Small intestine (tissue), 7 donors: ENCODE data around the gene MARCHF11. TPM values are rescaled to one million over a fixed set of nuclear protein-coding genes. Genes with fewer than 3 reads are reported as not detected.

ENCODE experiments used
- DNase-seq, 2 donors: peaks; one replicate each; pipeline versions ENCODE4 v3.0.0 to v3.0.0-alpha.2; 2013
- FAIRE-seq: peaks from 2 replicates; lab custom pipeline; 2012; peaks lifted over from hg19 to GRCh38; lab: Jason Lieb, UNC
- H3K27ac ChIP-seq, 3 donors: one replicate each; pipeline ENCODE4 v1.5.1; 2013; ENCODE audit warnings: low read length in 2 of 3, mild to moderate bottlenecking in 2 of 3, control low read depth in 1 of 3, inconsistent platforms in 1 of 3, low read depth in 1 of 3, moderate library complexity in 1 of 3
- H3K27me3 ChIP-seq, 3 donors: one replicate each; pipeline ENCODE4 v1.6.1; 2013; ENCODE audit warnings: low read length in 3 of 3, inconsistent platforms in 1 of 3; ENCODE audit not compliant: control insufficient read depth in 3 of 3, insufficient read depth in 3 of 3
- H3K36me3 ChIP-seq, 3 donors: one replicate each; pipeline ENCODE4 v1.6.1; 2013; ENCODE audit warnings: low read length in 3 of 3, inconsistent platforms in 1 of 3, low read depth in 1 of 3, mild to moderate bottlenecking in 1 of 3, moderate library complexity in 1 of 3; ENCODE audit not compliant: control insufficient read depth in 3 of 3, insufficient read depth in 2 of 3
- H3K4me1 ChIP-seq, 3 donors: one replicate each; pipeline ENCODE4 v1.6.1; 2013; ENCODE audit warnings: low read length in 2 of 3, inconsistent platforms in 1 of 3, low read depth in 1 of 3, mild to moderate bottlenecking in 1 of 3, moderate library complexity in 1 of 3; ENCODE audit not compliant: control insufficient read depth in 3 of 3, insufficient read depth in 2 of 3
- H3K4me3 ChIP-seq, 3 donors: one replicate each; pipeline ENCODE4 v1.5.1; 2013; ENCODE audit warnings: low read length in 3 of 3, control low read depth in 1 of 3, inconsistent platforms in 1 of 3, low read depth in 1 of 3, mild to moderate bottlenecking in 1 of 3, moderate library complexity in 1 of 3
- H3K9me3 ChIP-seq, 2 donors: one replicate each; pipeline ENCODE4 v1.6.1; 2013; ENCODE audit warnings: low read depth in 1 of 2, low read length in 1 of 2; ENCODE audit not compliant: control insufficient read depth in 2 of 2, insufficient read depth in 1 of 2
- WGBS, 3 donors: extraction: QIAGEN DNeasy Blood & Tissue Kit; methylation state at CpG; one replicate each; pipeline ENCODE4 v1.1.7; 2013; 5-methylcytosine and 5-hydroxymethylcytosine counted together
- polyA plus RNA-seq, 4 donors: library from polyadenylated mRNA; stranded (reverse) in 3 of 4; unstranded in 1 of 4; fragments of 200-250 nt in 3 of 4; fragments of 120-200 nt in 1 of 4; gene quantifications; one replicate each; pipeline versions ENCODE4 v1.2.1 to v1.2.3, GENCODE V29; 2013
- donor health status: healthy with polysubstance abuse.
- donor health status: control.
- donor health status: control.
- donor health status: Bipolar disorder and iron deficiency.
- donor health status: healthy.

MARCHF11 gene
- polyA plus RNA-seq, 4 donors: 0.06 to 0.13 TPM; not detected in 2

DNA sequence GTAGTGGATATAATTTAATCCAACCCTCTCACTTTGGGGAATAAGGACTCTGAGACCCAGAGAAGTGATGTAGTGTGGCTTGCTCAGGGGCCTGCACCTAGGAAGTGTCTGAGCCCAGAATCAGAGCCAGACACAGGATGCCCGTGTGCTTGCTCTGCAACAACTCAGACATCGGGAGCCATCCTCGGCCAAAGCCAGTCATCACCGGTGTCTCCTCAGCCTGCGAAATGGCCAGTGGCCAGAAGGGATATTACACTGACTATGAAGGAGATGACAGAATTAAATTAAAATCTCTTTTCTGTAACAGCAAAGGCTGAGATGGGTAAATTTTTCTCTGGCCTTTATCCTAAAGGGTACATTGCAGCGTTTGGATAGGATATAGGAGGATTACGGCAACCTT is 102.9 kb downstream of the MARCHF11 start:
- Histone ChIP-seq H3K36me3 (no peaks in the 10 kb centered on the region), H3K27me3 (no peaks in the 10 kb centered on the region), H3K4me1 (no peaks in the 10 kb centered on the region), H3K4me3 (no peak overlapping the region), H3K9me3 (no peaks in the 10 kb centered on the region), H3K27ac (no peak overlapping the region)
- WGBS, 3 donors: 87 to 90% (median 89%) methylated on average over 7 of the region's 7 CpGs
- no peak for FAIRE-seq
- DNase-seq: no peak

GRCh38 chr5:16074358-16074757 is 105.2 kb downstream of the MARCHF11 start:
- no peaks in the 10 kb centered on the region for H3K36me3 ChIP-seq
- FAIRE-seq: no peak
- 51 to 71% (median 54%) methylated on average over 4 of the region's 4 CpGs for WGBS, 3 donors

GRCh38 chr5:16072616-16073015 is 107.0 kb downstream of the MARCHF11 start:
- no peaks in the 10 kb centered on the region for H3K36me3 ChIP-seq
- no peak overlapping the region for H3K4me3 ChIP-seq
- no peaks in the 10 kb centered on the region for H3K4me1 ChIP-seq
- no peaks in the 10 kb centered on the region for H3K9me3 ChIP-seq
- 34 to 70% (median 40%) methylated on average over 2 of the region's 2 CpGs for WGBS, 3 donors
- no peak for DNase-seq
- H3K27ac ChIP-seq: no peak overlapping the region
- H3K27me3 ChIP-seq: no peaks in the 10 kb centered on the region
- FAIRE-seq: no peak

More at GRCh38 chr5:16074358-16074757, 105.2 kb downstream of the MARCHF11 start:
- Histone ChIP-seq H3K27ac (no peak overlapping the region), H3K4me3 (no peak overlapping the region), H3K4me1 (no peaks in the 10 kb centered on the region), H3K9me3 (no peaks in the 10 kb centered on the region), H3K27me3 (no peaks in the 10 kb centered on the region)
- no peak for DNase-seq

DNA sequence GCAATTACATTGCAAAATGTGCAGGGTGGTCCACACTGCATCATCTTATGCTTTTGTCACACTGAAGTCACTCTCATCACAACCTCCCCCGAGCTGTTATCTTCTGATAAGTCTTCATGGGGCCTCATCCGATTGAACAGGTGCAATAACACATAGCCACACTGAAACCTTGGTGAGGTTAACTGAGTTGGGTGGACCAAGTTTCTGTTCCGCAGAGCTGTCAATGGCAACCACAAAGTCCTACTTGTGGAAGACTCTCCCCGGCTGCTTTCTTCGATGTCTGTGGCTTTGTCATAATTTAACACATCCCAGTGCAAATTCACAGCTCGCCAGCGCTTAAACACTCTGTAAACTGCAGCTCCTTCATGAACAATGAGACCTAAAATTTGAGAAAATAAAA is 112.2 kb downstream of the MARCHF11 start:
- no peaks in the 10 kb centered on the region for H3K36me3 ChIP-seq
- no peak overlapping the region for H3K4me3 ChIP-seq
- FAIRE-seq (no peak), DNase-seq (no peak)
- WGBS, 3 donors: 77 to 87% (median 80%) methylated on average over 7 of the region's 7 CpGs
- H3K27ac ChIP-seq: no peak overlapping the region
- no peaks in the 10 kb centered on the region for H3K9me3 ChIP-seq
- H3K4me1 ChIP-seq: no peaks in the 10 kb centered on the region
- H3K27me3 ChIP-seq: no peaks in the 10 kb centered on the region

GRCh38 chr5:16066810-16067209 is 112.8 kb downstream of the MARCHF11 start:
- Histone ChIP-seq H3K27ac (no peak overlapping the region), H3K4me1 (no peaks in the 10 kb centered on the region), H3K4me3 (no peak overlapping the region), H3K9me3 (no peaks in the 10 kb centered on the region), H3K27me3 (no peaks in the 10 kb centered on the region), H3K36me3 (no peaks in the 10 kb centered on the region)
- WGBS, 3 donors: 41 to 72% (median 49%) methylated on average over 2 of the region's 2 CpGs
- DNase-seq: no peak
- no peak for FAIRE-seq

- H3K4me1 ChIP-seq: no peaks in the 10 kb centered on the region
- DNase-seq (no peak), FAIRE-seq (no peak)
- no peaks in the 10 kb centered on the region for H3K27me3 ChIP-seq
- H3K9me3 ChIP-seq: no peaks in the 10 kb centered on the region
- no peak overlapping the region for H3K4me3 ChIP-seq
- H3K27ac ChIP-seq: no peak overlapping the region
- 76 to 80% (median 80%) methylated on average over 2 of the region's 2 CpGs for WGBS, 3 donors
- H3K36me3 ChIP-seq: no peaks in the 10 kb centered on the region
Measured at GRCh38 chr5:16066320-16066719, 113.3 kb downstream of the MARCHF11 start.

DNA sequence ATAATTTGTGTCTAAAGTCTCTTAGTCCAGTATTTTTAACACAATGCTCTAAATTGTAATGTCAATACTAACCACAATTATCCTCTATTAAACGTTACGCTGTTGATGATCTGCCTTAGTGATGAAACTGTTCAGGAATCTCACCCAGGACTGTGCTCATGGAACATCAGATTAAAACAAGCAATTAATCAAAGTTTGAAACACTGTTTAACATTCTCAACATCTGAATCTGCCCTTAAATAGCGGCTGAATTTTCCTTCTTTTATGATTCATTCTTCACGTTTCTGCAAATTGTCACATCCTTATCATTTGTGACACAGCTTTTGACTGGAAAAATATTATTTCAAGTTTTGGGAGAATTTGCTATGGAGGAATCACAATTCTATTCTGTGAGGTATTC is 113.8 kb downstream of the MARCHF11 start:
- Histone ChIP-seq H3K36me3 (no peaks in the 10 kb centered on the region), H3K4me1 (no peaks in the 10 kb centered on the region), H3K9me3 (no peaks in the 10 kb centered on the region), H3K27ac (no peak overlapping the region), H3K27me3 (no peaks in the 10 kb centered on the region), H3K4me3 (no peak overlapping the region)
- 59 to 74% (median 70%) methylated on average over 4 of the region's 4 CpGs for WGBS, 3 donors
- DNase-seq (no peak), FAIRE-seq (no peak)

GRCh38 chr5:16064135-16064893 is 115.3 kb downstream of the MARCHF11 start:
- 63 to 78% (median 72%) methylated on average over 9 of the region's 9 CpGs for WGBS, 3 donors
- DNase-seq (no peak), FAIRE-seq (no peak)
- no peak overlapping the region for H3K27ac ChIP-seq
- H3K27me3 ChIP-seq: no peaks in the 10 kb centered on the region
- H3K36me3 ChIP-seq: no peaks in the 10 kb centered on the region
- no peaks in the 10 kb centered on the region for H3K4me1 ChIP-seq
- no peaks in the 10 kb centered on the region for H3K9me3 ChIP-seq
- H3K4me3 ChIP-seq: no peak overlapping the region

GRCh38 chr5:16061163-16061562 is 118.4 kb downstream of the MARCHF11 start:
- no peak for FAIRE-seq
- 62 to 66% (median 63%) methylated on average over 3 of the region's 3 CpGs for WGBS, 3 donors

More at GRCh38 chr5:16061163-16061562, 118.4 kb downstream of the MARCHF11 start:
- no peaks in the 10 kb centered on the region for H3K4me1 ChIP-seq
- H3K36me3 ChIP-seq: no peaks in the 10 kb centered on the region
- H3K9me3 ChIP-seq: no peaks in the 10 kb centered on the region
- no peak overlapping the region for H3K27ac ChIP-seq
- DNase-seq: no peak
- no peak overlapping the region for H3K4me3 ChIP-seq
- no peaks in the 10 kb centered on the region for H3K27me3 ChIP-seq
